Epidermal melanocyte (primary cell): ENCODE results near the gene ERBIN.
A peak's percentile ranks its signal among the peaks of the same experiment; 100 is the strongest.
"Not testable (repeated sequence)": the region's sequence is repeated elsewhere in the genome, so short reads cannot be mapped to it uniquely, and the experiment has no call there.

Experiments used
- DNase-seq: peaks from one replicate; pipeline ENCODE4 v3.0.0; 2011; ENCODE audit warnings: low spot score; ENCODE audit not compliant: insufficient read length

The ERBIN gene

DNA sequence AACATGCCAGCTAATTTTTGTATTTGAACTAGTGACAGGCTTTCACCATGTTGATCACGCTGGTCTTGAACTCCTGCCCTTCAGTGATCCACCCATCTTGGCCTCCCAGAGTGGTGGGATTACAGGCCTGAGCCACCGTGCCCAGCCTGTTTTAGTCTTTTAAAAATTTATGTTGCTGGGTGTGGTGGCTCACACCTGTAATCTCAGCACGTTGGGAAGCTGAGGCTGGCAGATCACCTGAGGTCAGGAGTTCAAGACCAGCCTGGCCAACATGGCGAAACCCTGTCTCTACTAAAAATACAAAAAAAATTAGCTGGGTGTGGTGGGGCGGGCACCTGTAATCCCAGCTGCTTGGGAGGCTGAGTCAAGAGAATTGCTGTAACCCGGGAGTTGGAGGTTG, 10.7 kb upstream of the ERBIN start:
- DNase-seq = not testable (repeated sequence)

DNA sequence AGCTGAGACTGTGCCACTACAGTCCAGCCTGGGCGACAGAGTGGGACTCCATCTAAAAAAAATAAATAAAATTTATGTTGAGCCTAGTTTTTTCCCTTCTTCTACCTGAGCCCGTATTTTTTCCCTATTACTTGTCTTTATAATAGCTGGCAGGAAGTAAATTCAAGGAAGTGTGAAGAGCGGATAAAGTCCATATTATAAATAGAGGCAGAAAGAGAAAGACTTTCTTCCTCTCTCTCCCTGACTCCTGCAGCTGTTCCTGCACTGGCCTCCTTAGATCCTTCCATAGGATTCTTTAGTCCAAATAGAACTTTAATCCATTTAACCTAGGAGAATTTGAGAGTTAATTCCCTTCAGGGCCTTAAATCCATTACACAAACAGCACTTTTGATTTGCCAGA, 10.3 kb upstream of the ERBIN start:
- DNase-seq = no peak

DNA sequence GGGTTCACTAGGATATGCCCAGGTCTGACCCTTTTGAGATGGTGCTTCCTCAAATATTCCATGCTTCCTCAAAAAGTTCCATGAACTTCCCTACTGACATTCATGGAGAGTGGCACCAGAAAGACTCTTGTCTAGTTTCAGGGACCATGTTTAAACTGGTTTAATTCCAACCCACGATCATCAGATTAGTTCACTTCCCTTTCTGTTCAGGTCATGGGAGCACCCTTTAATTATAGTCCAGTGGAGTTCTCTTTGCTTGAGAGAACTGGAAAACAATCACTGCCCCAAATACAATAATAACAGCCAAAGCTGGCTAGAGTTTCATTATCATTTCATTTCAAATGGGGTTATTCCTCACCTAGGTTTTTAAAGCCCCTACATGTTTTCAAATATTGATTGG, 9.7 kb upstream of the ERBIN start:
- no peak for DNase-seq

DNA sequence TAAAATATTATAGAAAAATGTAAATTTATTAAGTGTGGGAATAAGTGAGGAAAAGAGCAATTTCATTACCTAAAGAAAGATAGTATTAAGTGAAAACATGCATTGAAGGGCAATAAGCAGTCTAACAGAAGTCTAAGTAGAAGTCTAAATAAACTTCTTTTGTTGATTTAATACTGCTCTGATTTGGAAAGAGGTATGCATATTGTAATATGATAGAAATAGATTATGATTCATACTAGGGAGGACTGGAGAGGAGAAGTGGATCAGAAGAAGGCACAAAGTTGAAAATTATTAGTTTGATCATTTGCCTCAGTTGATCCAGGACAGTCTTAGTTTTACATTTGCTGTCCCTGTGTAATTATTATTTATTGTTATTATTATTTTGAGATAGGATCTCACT, 6.6 kb upstream of the ERBIN start:
- no peak for DNase-seq

DNA sequence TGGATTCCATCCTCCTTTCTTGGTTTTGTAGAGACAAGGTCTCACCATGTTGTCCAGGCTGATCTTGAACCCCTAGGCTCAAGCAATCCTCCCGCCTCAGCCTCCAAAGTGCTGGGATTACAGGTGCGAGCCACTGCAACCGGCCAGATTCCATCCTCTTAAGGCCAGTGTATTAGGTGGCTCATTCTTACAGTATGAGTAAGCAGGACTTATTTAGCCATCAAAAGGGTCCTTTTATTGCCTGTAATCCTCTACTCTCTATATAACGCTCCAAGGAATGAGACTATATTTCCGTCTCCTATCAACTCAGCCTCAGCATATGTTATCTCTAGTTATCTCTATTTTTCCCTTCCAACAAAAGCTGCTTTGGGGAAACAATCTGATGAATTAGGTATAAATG, 3.0 kb upstream of the ERBIN start:
- DNase-seq = no peak

DNA sequence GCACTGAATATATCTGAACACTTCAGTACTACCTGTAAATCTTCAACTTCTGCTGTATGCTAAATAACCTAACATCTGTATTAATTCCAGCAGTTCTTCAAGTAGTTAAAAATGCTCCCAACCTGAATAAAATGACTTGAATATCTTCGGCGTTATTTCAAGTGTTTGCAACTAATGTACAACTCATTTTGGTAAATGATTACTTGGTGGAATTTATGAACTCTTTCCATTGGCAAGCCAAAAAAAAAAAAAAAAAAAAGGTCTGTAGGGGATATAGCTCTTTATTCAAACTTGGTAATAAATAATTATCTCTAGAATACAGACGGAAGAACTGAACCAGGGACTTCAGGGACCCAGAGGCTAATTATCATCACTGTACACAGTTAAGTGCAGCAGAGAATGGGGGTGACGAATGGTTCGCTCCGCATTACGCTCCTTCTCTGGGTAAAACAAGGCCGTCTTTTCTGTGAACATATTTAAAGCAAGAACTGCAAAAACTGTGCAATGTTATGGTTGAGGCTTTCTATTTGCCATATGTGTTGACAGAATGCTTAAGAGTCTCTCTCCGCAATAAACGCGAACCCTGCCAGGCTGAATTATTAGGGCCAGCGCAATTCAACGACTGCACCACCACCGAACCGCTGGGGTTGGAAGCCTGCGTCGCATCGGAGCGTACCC, 1.9 kb upstream of the ERBIN start:
- DNase-seq = no peak

DNA sequence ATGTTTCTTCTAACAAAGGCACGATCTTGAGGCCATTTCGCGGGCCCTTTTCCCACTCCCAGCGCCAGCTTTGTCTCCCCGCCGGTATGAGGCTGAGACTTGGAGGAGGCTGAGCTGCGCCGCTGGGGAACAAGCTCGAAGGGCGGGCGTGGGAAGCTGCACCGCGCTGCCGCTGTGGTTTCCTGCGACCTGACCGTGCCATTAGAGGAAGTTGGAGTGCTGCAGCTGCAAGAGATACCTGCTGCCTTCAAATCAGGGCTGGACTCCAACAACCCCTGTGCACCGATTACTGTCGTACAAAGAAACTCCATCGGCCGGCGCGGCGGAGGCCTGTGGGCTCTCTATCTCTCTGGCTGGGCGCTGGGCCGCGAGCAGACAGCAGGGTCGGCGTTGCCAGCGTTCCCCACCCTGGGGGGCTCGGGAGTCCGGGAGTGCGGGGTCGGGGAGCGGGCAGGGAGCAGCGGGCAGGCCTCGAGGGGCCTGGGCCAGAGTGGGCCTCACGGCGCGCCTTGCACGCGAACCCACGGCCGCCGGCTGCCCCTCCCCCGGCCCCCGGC, 1.3 kb upstream of the ERBIN start:
- peak; percentile 44 for DNase-seq

DNA sequence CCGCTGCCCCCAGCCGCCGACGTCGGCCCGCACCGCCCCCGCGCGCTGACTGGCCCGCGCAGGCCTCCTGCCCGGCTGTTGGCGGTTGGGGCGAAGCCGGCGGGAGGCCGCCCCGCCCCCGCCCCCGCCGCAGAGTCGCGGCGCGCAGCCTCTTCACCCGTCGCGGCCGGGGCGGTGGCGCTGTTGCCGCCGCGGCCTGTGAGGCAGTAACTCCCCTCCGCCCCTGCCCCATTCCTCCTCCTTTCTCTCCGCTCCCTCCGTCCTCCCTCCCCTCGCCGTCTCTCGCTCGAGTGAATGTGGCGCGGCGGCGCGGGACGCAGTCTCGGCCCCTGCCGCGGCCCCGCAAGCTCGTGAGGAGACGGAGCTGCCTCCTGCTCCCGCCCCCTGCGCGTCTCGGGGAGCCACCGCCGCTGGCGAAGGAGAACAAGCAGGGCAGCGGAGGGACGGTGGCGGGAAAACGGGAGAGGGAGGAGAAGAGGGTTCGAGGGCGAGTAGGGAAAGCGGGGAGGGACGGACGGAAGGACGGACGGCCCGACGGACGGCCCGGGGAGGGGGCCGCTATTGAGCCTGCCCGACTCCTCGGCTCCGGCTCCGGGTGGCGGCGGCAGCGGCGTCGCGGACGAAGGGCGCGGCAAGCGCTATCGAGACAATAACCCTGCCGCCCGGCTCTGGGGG, 637 bp upstream of the ERBIN start:
- DNase-seq = peak; percentile 68

DNA sequence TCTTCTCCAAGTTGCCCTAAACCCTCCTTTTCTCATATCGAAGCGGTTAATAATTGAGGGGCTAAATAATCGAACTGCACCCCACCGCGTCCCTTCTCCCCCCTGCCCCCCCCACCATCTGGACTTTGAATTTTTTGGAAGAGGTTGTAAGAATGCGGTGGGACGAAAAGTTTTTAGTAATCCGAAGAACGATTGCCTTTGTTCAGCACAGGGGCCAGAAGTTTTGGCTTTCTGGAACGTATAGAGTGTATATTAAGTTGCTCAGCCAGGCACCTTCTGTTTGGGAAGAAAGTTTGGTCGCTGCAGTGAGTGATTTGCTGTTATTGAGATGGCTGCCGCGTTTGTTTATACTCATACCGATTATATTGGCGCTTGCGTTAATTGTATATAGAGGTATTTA, 518 bp downstream of the ERBIN start:
- no peak for DNase-seq

DNA sequence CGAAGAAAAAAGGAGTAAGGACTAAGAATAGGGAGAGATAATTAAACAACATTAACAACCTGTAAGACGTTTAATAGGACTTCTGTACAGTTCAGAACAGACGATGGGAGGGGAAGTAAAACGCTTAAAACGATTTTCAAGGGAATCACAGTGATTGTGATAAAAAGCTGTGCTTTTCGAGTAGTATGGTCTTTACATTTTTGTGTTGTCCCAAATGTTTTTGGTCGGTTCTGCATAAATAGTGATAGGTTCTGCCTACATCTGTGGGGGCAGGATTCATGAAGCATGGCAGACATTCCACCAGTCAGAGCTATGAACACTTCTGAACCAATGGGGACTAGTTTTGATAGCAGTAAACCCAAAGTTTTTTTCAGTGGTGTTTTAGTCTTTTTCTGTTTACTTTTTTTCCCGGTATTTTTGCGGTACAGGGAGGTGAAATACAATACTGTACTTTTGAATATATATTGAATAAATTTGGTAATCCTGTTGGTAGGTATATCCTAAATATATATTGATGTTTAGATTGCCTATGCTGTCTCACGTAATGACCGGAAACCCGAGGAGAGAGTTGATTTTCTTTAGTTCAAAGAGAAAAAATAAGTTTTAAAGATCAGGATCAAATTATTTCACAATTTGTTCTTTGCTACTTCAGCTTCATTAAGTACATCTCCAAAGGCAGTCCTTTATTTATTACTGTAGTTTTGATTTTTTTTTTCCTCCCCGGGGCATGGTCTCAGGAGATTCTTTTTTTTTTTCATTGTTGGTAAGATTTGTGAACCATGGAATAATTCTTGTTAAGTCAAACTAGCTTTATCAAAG, 1.3 kb downstream of the ERBIN start:
- peak; percentile 56 for DNase-seq

DNA sequence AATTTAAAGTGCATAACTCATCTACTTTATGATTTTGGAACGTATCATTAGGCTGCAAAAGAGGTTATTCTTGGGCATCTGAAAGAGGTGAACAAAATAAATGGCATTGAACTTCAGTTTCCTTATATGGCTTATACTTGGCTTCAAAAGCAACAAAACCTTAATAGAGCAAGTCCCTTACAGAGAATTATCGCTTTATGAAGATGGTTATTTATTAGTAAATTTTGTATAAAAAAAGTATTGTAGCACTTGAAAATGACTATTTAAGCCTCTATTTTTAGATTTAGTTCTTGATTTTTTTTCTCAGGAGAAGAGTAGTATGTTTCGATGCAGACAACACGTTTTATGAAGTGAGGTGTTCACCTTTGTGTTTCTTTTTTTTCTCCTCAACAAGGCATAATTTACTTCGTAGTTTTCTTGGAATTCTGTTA, 2.0 kb downstream of the ERBIN start:
- no peak for DNase-seq

DNA sequence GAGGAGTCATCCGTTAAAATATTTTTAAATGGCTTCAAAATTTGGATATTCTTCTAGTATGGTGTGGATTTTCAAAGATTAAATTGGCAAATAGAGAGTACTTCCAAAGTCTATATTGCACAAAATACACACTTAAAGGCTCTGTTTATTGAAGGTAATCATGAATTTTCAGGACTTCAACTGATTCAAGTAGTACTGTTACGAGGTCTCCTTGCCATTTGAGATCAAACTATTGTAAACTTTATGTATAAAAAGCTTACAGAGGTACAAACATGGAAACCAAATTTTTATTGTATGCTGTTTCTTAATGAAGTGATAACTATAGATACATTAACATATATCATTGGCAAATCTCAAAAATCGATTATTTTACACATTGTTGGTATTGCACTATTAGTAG, 2.5 kb downstream of the ERBIN start:
- DNase-seq = no peak

DNA sequence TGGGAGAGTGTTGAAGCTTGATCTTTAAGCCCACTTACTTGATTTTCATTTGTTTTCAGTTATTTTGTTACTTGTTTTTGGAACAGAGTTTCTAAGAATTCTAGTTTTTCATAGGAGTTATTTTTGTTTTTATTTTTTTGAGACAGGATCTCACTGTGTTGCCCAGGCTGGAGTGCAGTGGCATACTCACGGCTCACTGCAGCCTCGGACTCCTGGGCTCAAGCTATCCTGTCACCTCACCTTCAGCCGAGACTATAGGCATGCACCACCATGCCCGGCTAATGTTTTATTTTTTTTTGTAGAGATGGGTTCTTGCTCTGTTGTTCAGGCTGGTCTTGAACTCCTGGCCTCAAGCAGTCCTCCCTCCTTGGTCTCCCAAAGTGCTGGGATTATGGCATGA, 6.3 kb downstream of the ERBIN start:
- no peak for DNase-seq

DNA sequence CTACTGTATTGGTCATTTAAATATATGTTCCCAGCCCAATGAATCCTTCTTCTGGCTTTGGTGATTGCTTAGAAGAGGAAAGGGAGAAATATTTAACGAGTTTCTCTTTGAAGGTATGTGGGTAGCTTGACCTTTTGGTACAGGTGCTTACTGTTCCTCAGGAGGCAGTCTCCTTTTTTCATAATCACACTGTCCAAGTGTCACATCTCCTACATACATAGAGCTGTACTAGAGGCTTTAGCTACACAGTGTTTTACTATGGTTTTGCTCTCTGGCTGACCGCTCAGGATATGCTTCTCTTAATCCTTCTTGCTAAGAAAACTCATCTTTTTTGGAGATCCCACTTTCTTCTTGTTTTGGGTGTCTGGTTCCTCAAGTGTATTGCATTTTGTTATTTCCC, 6.9 kb downstream of the ERBIN start:
- no peak for DNase-seq

DNA sequence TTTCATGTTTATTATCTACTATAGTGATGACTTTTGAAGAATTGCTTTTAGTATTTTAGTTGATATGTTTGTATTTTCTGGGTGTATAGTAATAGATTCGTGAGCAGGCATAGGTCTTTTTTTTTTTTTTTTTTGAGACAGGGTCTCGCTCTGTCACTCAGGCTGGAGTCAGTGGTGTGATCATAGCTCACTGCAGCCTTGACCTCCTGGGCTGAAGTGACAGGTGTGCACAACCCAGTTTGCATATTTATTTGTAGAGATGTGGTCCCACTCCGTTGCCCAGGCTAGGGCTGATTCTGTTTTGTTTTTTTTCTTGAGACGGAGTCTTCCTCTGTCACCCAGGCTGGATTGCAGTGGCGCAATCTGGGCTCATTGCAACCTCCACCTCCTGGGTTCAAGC, 11.9 kb downstream of the ERBIN start:
- no peak for DNase-seq

DNA sequence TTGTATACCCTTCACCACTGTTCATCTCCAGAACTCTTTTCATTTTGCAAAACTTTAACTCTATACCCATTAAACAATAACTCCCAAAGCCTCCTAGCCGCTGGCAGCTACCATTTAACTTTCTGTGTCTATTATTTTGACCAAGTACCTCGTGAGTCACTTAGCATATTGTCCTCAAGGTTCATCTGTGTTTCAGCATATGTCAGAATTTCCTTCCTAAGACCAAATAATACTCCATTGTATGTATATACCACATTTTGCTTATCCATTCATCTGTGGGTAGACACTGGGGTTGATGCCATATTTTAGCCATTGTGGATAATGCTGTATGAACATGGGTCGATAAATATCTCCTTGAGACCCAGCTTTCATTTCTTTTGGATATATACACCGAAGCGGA, 17.4 kb downstream of the ERBIN start:
- no peak for DNase-seq

DNA sequence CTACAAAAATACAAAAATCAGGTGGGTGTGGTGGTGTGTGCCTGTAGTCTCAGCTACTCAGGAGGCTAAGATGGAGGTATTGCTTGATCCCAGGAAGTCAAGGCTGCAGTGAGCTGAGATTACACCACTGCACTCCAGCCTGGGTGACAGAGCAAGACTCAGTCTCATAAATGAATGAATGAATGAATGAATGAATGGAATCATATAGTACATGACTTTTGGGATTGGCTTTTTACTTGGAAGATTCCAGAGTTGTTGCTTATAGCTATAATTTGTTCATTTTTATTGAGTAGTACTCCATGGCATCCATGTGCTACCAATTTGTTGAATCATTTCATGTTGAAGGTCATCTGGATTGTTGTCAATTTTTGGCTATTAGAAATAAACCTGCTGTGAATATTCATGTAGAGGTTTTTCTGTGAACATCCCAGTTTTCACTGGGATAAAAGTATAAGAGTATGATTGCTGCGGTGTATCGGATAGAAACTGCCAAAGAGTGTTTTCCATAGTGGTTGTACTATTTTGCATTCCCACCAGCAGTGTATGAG, 19.9 kb downstream of the ERBIN start:
- no peak for DNase-seq

DNA sequence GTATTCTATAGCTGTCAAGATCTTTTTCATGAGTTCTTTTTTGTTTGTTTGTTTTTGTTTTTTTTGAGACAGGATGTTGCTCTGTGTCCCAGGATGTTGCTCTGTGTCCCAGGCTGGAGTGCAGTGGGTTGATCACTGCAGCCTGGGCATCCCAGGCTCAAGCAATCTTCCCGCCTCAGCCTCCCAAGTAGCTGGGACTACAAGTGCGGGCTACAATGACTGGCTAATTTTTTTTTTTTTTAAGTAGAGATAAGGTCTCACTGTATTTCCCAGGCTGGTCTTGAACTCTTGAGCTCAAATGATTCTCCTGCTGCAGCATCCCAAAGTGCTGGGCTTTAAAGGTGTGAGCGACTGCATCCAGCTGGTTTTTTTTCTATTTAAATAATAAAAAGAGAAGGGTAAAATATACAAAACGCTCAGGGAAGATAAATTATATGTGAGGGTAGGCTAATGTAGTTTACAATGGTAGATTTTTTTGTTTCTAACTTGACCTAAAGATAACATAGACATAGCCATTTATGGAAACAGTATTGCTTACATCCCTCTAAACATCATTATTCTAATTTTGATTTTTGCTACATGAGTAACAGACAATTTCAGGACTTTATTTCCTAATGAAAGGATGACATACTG, 21.9 kb downstream of the ERBIN start:
- no peak for DNase-seq

DNA sequence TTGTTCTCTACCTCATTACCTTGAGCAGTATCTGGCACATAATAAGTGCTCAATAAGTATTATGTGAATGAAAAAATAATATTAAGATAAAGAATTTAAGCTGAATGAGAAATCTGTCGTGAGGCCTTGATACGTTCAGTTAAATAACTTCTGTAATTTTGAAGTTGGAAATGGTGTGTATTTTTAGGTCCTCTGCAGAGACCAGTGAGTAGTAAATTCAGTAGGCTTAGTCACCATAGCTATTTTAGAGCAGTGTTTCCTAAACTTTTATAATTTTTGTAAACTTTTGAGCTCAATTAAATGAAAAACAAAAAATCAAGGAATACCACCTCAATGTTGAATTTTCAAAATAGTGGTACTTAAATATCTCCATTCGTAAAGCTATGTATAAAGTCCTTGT, 25.0 kb downstream of the ERBIN start:
- DNase-seq = no peak

DNA sequence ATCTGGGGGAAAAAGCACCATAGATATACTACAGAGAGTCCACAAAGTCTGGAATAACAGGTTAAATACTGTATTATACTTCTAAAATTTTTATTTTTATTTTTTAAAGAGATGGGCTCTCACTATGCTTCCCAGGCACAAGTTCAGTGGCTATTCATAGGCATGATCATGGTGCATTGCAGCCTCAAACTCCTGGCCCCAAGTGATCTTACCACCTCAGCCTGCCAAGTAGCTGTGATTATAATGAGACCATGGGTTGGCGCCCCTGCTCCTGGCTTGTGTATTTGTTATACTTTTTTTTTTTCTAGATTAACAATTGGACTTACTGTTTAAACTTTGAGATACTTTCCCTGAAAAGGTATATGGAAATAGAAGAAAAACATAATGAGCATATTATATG, 25.9 kb downstream of the ERBIN start:
- no peak for DNase-seq

DNA sequence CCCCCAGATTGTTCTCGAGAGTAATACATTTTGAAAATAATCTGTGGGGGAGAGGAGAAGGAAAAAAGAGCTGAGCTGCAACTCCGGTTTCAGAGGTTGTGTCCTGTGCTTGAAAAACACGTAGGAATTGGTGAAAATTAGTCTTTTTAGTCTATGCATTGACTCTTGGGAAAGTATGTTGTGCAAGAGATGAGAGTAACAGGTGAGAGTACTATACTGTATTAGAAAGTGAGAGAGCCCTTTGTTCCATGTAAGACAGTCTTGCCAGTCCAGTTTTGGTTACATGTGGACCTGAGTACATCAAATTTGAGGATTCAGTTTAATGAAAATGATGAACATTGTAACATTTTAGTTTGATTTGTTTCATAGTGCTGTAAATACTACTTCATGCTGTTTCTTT, 27.8 kb downstream of the ERBIN start:
- no peak for DNase-seq
